Astrocyte (in vitro differentiated cells and primary cell): ENCODE measurements around the gene SNX3. TPM values are rescaled to one million over a fixed set of nuclear protein-coding genes. Genes with fewer than 3 reads are reported as not detected.

Experiments used
- DNase-seq: peaks from one replicate; pipeline ENCODE4 v3.0.0-alpha.2; 2010; ENCODE audit warnings: low read depth
- FAIRE-seq: peaks from 2 replicates; lab custom pipeline; 2011; peaks lifted over from hg19 to GRCh38; lab: Jason Lieb, UNC
- H2AFZ ChIP-seq: 2 replicates; pipeline ENCODE4 v1.6.0; 2012; ENCODE audit warnings: low read depth, low read length, inconsistent platforms
- H3K27ac ChIP-seq: 2 replicates; pipeline ENCODE4 v1.5.1; 2011; ENCODE audit warnings: low read depth, low read length, inconsistent platforms
- H3K27me3 ChIP-seq: 2 replicates; pipeline ENCODE4 v1.6.0; 2011; ENCODE audit warnings: low read length, inconsistent platforms; ENCODE audit not compliant: insufficient read depth
- H3K36me3 ChIP-seq: 2 replicates; pipeline ENCODE4 v1.5.1; 2011; ENCODE audit warnings: low read length, inconsistent platforms; ENCODE audit not compliant: insufficient read depth
- H3K4me1 ChIP-seq: 2 replicates; pipeline ENCODE4 v1.5.1; 2011; ENCODE audit warnings: low read length, inconsistent platforms; ENCODE audit not compliant: insufficient read depth
- H3K4me2 ChIP-seq: 2 replicates; pipeline ENCODE4 v1.6.0; 2012; ENCODE audit warnings: low read length, inconsistent platforms
- H3K4me3 ChIP-seq: 2 replicates; pipeline ENCODE4 v1.5.1; 2011; ENCODE audit warnings: low read depth, mild to moderate bottlenecking, low read length, inconsistent platforms; ENCODE audit not compliant: insufficient read depth
- H3K79me2 ChIP-seq: 2 replicates; pipeline ENCODE4 v1.6.0; 2012; ENCODE audit warnings: mild to moderate bottlenecking, low read length, inconsistent platforms; ENCODE audit not compliant: insufficient read depth
- H3K9ac ChIP-seq: 2 replicates; pipeline ENCODE4 v1.6.0; 2012; ENCODE audit warnings: mild to moderate bottlenecking, low read length, inconsistent platforms
- H3K9me3 ChIP-seq: 2 replicates; pipeline ENCODE4 v1.5.1; 2012; ENCODE audit warnings: low read depth, mild to moderate bottlenecking, low read length, inconsistent platforms; ENCODE audit not compliant: insufficient read depth
- H4K20me1 ChIP-seq: 2 replicates; pipeline ENCODE4 v1.6.0; 2012; ENCODE audit warnings: low read length, inconsistent platforms; ENCODE audit not compliant: insufficient read depth
- H3K27ac Mint-ChIP-seq: one replicate; pipeline ENCODE4 v1.8.0; 2021; ENCODE audit warnings: mild to moderate bottlenecking, mixed read lengths; ENCODE audit not compliant: unreplicated experiment
- H3K27me3 Mint-ChIP-seq: one replicate; pipeline ENCODE4 v1.8.0; 2021; ENCODE audit warnings: low read depth, mixed read lengths; ENCODE audit not compliant: unreplicated experiment
- H3K36me3 Mint-ChIP-seq: one replicate; pipeline ENCODE4 v1.8.0; 2021; ENCODE audit warnings: low read depth, mixed read lengths; ENCODE audit not compliant: unreplicated experiment
- H3K4me1 Mint-ChIP-seq: one replicate; pipeline ENCODE4 v1.8.0; 2021; ENCODE audit warnings: low read depth, mixed read lengths; ENCODE audit not compliant: unreplicated experiment
- H3K4me3 Mint-ChIP-seq: one replicate; pipeline ENCODE4 v1.8.0; 2021; ENCODE audit warnings: mild to moderate bottlenecking, moderate library complexity, mixed read lengths; ENCODE audit not compliant: unreplicated experiment
- H3K9me3 Mint-ChIP-seq: one replicate; pipeline ENCODE4 v1.8.0; 2021; ENCODE audit warnings: mild to moderate bottlenecking, mixed read lengths; ENCODE audit not compliant: unreplicated experiment
- CTCF ChIP-seq: IDR thresholded peaks from 2 replicates; pipeline ENCODE4 v1.5.1; 2011; ENCODE audit warnings: low read depth, mild to moderate bottlenecking, inconsistent platforms, low read length, moderate library complexity; ENCODE audit not compliant: insufficient read depth
- EZH2 ChIP-seq: IDR thresholded peaks from 2 replicates; pipeline ENCODE4 v1.6.1; 2012; ENCODE audit warnings: mild to moderate bottlenecking, low read length, inconsistent platforms; ENCODE audit not compliant: insufficient read depth
- total RNA-seq: library from RNA; stranded (reverse); gene quantifications from 2 replicates; pipeline ENCODE4 v1.2.1, GENCODE V29; 2021

SNX3 gene
- total RNA-seq, 1 donor from 2014 or later = 165 TPM

GRCh38 chr6:108209738-108210137 lies 51.1 kb downstream of the SNX3 start:
- no peak overlapping the region for H3K9ac ChIP-seq
- H2AFZ ChIP-seq = no peak overlapping the region
- Mint-ChIP-seq H3K4me1 (no peaks in the 10 kb centered on the region), H3K27ac (no peak overlapping the region), H3K4me3 (no peak overlapping the region), H3K36me3 (peaks cover 9% of the 10 kb centered on the region), H3K27me3 (no peaks in the 10 kb centered on the region), H3K9me3 (no peaks in the 10 kb centered on the region)
- peaks cover 3% of the 10 kb centered on the region for H3K79me2 ChIP-seq
- TF ChIP-seq EZH2 = no peak
- TF ChIP-seq CTCF = no peak
- no peak overlapping the region for H3K4me2 ChIP-seq
- peaks cover 5% of the 10 kb centered on the region for H3K36me3 ChIP-seq
- H4K20me1 ChIP-seq = peaks cover 18% of the 10 kb centered on the region
- FAIRE-seq (no peak), DNase-seq (no peak)
- H3K4me3 ChIP-seq = no peak overlapping the region
- H3K27ac ChIP-seq = no peak overlapping the region
- H3K4me1 ChIP-seq = no peaks in the 10 kb centered on the region
- H3K27me3 ChIP-seq = no peaks in the 10 kb centered on the region
- H3K9me3 ChIP-seq = no peaks in the 10 kb centered on the region

GRCh38 chr6:108207013-108207412 lies 53.8 kb downstream of the SNX3 start:
- Histone ChIP-seq H4K20me1 (peaks cover 15% of the 10 kb centered on the region), H3K36me3 (peaks cover 5% of the 10 kb centered on the region), H3K4me3 (no peak overlapping the region), H3K27ac (no peak overlapping the region), H3K4me1 (no peaks in the 10 kb centered on the region), H3K27me3 (no peaks in the 10 kb centered on the region), H3K9ac (no peak overlapping the region), H2AFZ (no peak overlapping the region), H3K4me2 (no peak overlapping the region), H3K9me3 (no peaks in the 10 kb centered on the region), H3K79me2 (no peaks in the 10 kb centered on the region)
- Mint-ChIP-seq H3K27ac (no peak overlapping the region), H3K4me3 (no peak overlapping the region), H3K36me3 (peaks cover 13% of the 10 kb centered on the region), H3K9me3 (no peaks in the 10 kb centered on the region), H3K4me1 (no peaks in the 10 kb centered on the region), H3K27me3 (no peaks in the 10 kb centered on the region)
- FAIRE-seq (no peak), DNase-seq (no peak)
- TF ChIP-seq CTCF = no peak
- TF ChIP-seq EZH2 = no peak

GRCh38 chr6:108203189-108204112 lies 57.4 kb downstream of the SNX3 start:
- Mint-ChIP-seq H3K27me3 (no peaks in the 10 kb centered on the region), H3K9me3 (no peaks in the 10 kb centered on the region)
- no peaks in the 10 kb centered on the region for H3K36me3 ChIP-seq

More at GRCh38 chr6:108203189-108204112, 57.4 kb downstream of the SNX3 start:
- Histone ChIP-seq H3K27ac (no peak overlapping the region), H3K9me3 (no peaks in the 10 kb centered on the region), H3K4me1 (peaks cover 7% of the 10 kb centered on the region), H3K9ac (no peak overlapping the region), H4K20me1 (no peaks in the 10 kb centered on the region), H3K79me2 (no peaks in the 10 kb centered on the region), H3K4me2 (no peak overlapping the region), H3K27me3 (no peaks in the 10 kb centered on the region), H3K4me3 (no peak overlapping the region), H2AFZ (no peak overlapping the region)
- H3K4me1 Mint-ChIP-seq = no peaks in the 10 kb centered on the region
- DNase-seq (no peak), FAIRE-seq (no peak)
- TF ChIP-seq EZH2 (no peak), CTCF (no peak)
- H3K36me3 Mint-ChIP-seq = peaks cover 16% of the 10 kb centered on the region
- H3K4me3 Mint-ChIP-seq = no peak overlapping the region
- no peak overlapping the region for H3K27ac Mint-ChIP-seq
